ENCODE data around the gene MYMK. TPM values are rescaled to one million over a fixed set of nuclear protein-coding genes. Genes with fewer than 3 reads are reported as not detected.

MYMK gene
- total RNA-seq, 1 experiment from 2014 or later = not detected

- Mint-ChIP-seq H3K27ac (ENCODE audit: unreplicated experiment) (no peak overlapping the region), H3K36me3 (ENCODE audit: insufficient read depth, unreplicated experiment) (no peaks in the 10 kb centered on the region), H3K27me3 (ENCODE audit: unreplicated experiment) (peaks cover 40% of the 10 kb centered on the region), H3K4me3 (ENCODE audit: low read depth, unreplicated experiment) (no peak overlapping the region), H3K4me1 (ENCODE audit: low read depth, unreplicated experiment) (no peaks in the 10 kb centered on the region), H3K9me3 (ENCODE audit: low read depth, unreplicated experiment) (no peaks in the 10 kb centered on the region)
- CTCF ChIA-PET = no interaction called here
- intact Hi-C loops (cut with micrococcal nuclease; ENCODE audit: unreplicated experiment) = no loop called here
- TF ChIP-seq CTCF (IDR thresholded peaks at IDR 0.05; ENCODE audit: unreplicated experiment) = no peak
- BruUV-seq (replicated peaks) = no TSS peak
- DNase-seq = no peak
These were observed 26.7 kb upstream of the MYMK start for GRCh38 chr9:133551446-133551845.

GRCh38 chr9:133547116-133547515, 22.4 kb upstream of the MYMK start:
- no peak overlapping the region for H3K27ac Mint-ChIP-seq (ENCODE audit: unreplicated experiment)
- H3K27me3 Mint-ChIP-seq (ENCODE audit: unreplicated experiment) = peaks cover 52% of the 10 kb centered on the region
- no TSS peak for BruUV-seq (replicated peaks)
- DNase-seq = no peak
- no peaks in the 10 kb centered on the region for H3K4me1 Mint-ChIP-seq (ENCODE audit: low read depth, unreplicated experiment)
- no peaks in the 10 kb centered on the region for H3K9me3 Mint-ChIP-seq (ENCODE audit: low read depth, unreplicated experiment)
- H3K4me3 Mint-ChIP-seq (ENCODE audit: low read depth, unreplicated experiment) = no peak overlapping the region
- no peak for TF ChIP-seq CTCF (IDR thresholded peaks at IDR 0.05; ENCODE audit: unreplicated experiment)
- no peaks in the 10 kb centered on the region for H3K36me3 Mint-ChIP-seq (ENCODE audit: insufficient read depth, unreplicated experiment)
- CTCF ChIA-PET = no interaction called here
- intact Hi-C loops (cut with micrococcal nuclease; ENCODE audit: unreplicated experiment) = no loop called here

- Mint-ChIP-seq H3K27me3 (ENCODE audit: unreplicated experiment) (peaks cover 45% of the 10 kb centered on the region), H3K9me3 (ENCODE audit: low read depth, unreplicated experiment) (no peaks in the 10 kb centered on the region), H3K4me1 (ENCODE audit: low read depth, unreplicated experiment) (no peaks in the 10 kb centered on the region), H3K4me3 (ENCODE audit: low read depth, unreplicated experiment) (no peak overlapping the region), H3K27ac (ENCODE audit: unreplicated experiment) (no peak overlapping the region), H3K36me3 (ENCODE audit: insufficient read depth, unreplicated experiment) (no peaks in the 10 kb centered on the region)
- intact Hi-C loops (cut with micrococcal nuclease; ENCODE audit: unreplicated experiment) = no loop called here
- CTCF ChIA-PET = no interaction called here
- no TSS peak for BruUV-seq (replicated peaks)
- TF ChIP-seq CTCF (IDR thresholded peaks at IDR 0.05; ENCODE audit: unreplicated experiment) = no peak
- DNase-seq = no peak
These were observed 21.5 kb upstream of the MYMK start for GRCh38 chr9:133546287-133546680.

- H3K4me3 Mint-ChIP-seq (ENCODE audit: low read depth, unreplicated experiment) = no peak overlapping the region
- no TSS peak for BruUV-seq (replicated peaks)
- no peaks in the 10 kb centered on the region for H3K4me1 Mint-ChIP-seq (ENCODE audit: low read depth, unreplicated experiment)
- no peak overlapping the region for H3K27ac Mint-ChIP-seq (ENCODE audit: unreplicated experiment)
- CTCF ChIA-PET = no interaction called here
- intact Hi-C loops (cut with micrococcal nuclease; ENCODE audit: unreplicated experiment) = no loop called here
- H3K27me3 Mint-ChIP-seq (ENCODE audit: unreplicated experiment) = peaks cover 39% of the 10 kb centered on the region
- TF ChIP-seq CTCF (IDR thresholded peaks at IDR 0.05; ENCODE audit: unreplicated experiment) = no peak
- H3K9me3 Mint-ChIP-seq (ENCODE audit: low read depth, unreplicated experiment) = no peaks in the 10 kb centered on the region
- no peaks in the 10 kb centered on the region for H3K36me3 Mint-ChIP-seq (ENCODE audit: insufficient read depth, unreplicated experiment)
- no peak for DNase-seq
These were observed 20.9 kb upstream of the MYMK start for GRCh38 chr9:133545494-133546286.

All from Calu3 (cell line).